Breast epithelium (tissue), 4 donors: ENCODE data around the gene SPINK9. TPM values are rescaled to one million over a fixed set of nuclear protein-coding genes. Genes with fewer than 3 reads are reported as not detected.

Experiments used
- DNase-seq, 2 donors: peaks; one replicate each; pipeline ENCODE4 v3.0.0-alpha.2; 2019; ENCODE audit warnings: low spot score in 2 of 2
- H3K27ac ChIP-seq, 2 donors: fragments of 200-600 bp; sonication (generic) in 1 of 2; one replicate each; pipeline ENCODE4 v1.5.1; 2016 to 2019; ENCODE audit warnings: mild to moderate bottlenecking in 1 of 2
- H3K27me3 ChIP-seq, 2 donors: fragments of 200-600 bp; sonication (generic) in 1 of 2; one replicate each; pipeline versions ENCODE4 v1.5.1 to v1.6.0; 2017 to 2019; ENCODE audit warnings: control low read depth in 1 of 2, mild to moderate bottlenecking in 1 of 2
- H3K36me3 ChIP-seq: fragments of 200-600 bp; one replicate; pipeline ENCODE4 v1.5.1; 2019
- H3K4me1 ChIP-seq, 2 donors: fragments of 200-600 bp; sonication (generic); one replicate each; pipeline ENCODE4 v1.5.1; 2016 to 2019; ENCODE audit warnings: control low read depth in 1 of 2
- H3K4me3 ChIP-seq, 3 donors: fragments of 200-600 bp; sonication (generic); 1 replicate in 2 of 3; 2 replicates in 1 of 3; pipeline ENCODE4 v1.5.1; 2016 to 2019; ENCODE audit warnings: mild to moderate bottlenecking in 3 of 3, moderate library complexity in 2 of 3
- H3K9me3 ChIP-seq, 2 donors: fragments of 200-600 bp; sonication (generic) in 1 of 2; one replicate each; pipeline ENCODE4 v1.5.1; 2016 to 2019; ENCODE audit warnings: control low read depth in 1 of 2
- CTCF ChIP-seq, 3 donors: fragments of 450-650 bp; IDR thresholded peaks; one replicate each; pipeline ENCODE4 v1.5.1; 2016 to 2017; ENCODE audit warnings: antibody characterized with exemption in 3 of 3, mild to moderate bottlenecking in 3 of 3, moderate library complexity in 3 of 3
- POLR2A ChIP-seq: fragments of 450-650 bp; IDR thresholded peaks from one replicate; pipeline ENCODE4 v1.6.1; 2016; ENCODE audit warnings: antibody characterized with exemption, mild to moderate bottlenecking, moderate library complexity
- POLR2AphosphoS5 ChIP-seq, 3 donors: sonication (generic); formaldehyde crosslinking; IDR thresholded peaks; one replicate each; pipeline ENCODE4 v1.6.1; 2017; ENCODE audit warnings: antibody characterized with exemption in 3 of 3
- intact Hi-C: fragments of 100-400 bp; cut with DNase I; formaldehyde crosslinking; loops from one replicate; pipeline ENCODE4 v1.15.1; 2023; ENCODE audit warnings: low total_unique reads
- total RNA-seq, 3 donors: library from RNA; depleted of rRNA; stranded (reverse); fragments of >200 nt; gene quantifications; one replicate each; pipeline ENCODE4 v1.1.0, GENCODE V29; 2016

Gene SPINK9
- total RNA-seq, 3 donors from 2014 or later: not detected

- intact Hi-C loops: no loop called here
- no peak overlapping the region for H3K4me3 ChIP-seq
- H3K27me3 ChIP-seq: no peaks in the 10 kb centered on the region
- no peak for DNase-seq
- no peak overlapping the region for H3K27ac ChIP-seq
- no peaks in the 10 kb centered on the region for H3K9me3 ChIP-seq
- H3K4me1 ChIP-seq: no peaks in the 10 kb centered on the region
- TF ChIP-seq POLR2AphosphoS5 (IDR thresholded peaks at IDR 0.05) (no peak), POLR2A (no peak), CTCF (IDR thresholded peaks at IDR 0.05) (no peak)
- H3K36me3 ChIP-seq: peaks cover 3% of the 10 kb centered on the region
Measured at GRCh38 chr5:148343603-148344487, 8.5 kb downstream of the SPINK9 start.

- Histone ChIP-seq H3K27me3 (no peaks in the 10 kb centered on the region), H3K9me3 (no peaks in the 10 kb centered on the region), H3K36me3 (no peaks in the 10 kb centered on the region), H3K4me1 (no peaks in the 10 kb centered on the region), H3K4me3 (no peak overlapping the region), H3K27ac (no peak overlapping the region)
- DNase-seq: no peak
- intact Hi-C loops: no loop called here
- TF ChIP-seq POLR2AphosphoS5 (IDR thresholded peaks at IDR 0.05): no peak
- no peak for TF ChIP-seq CTCF (IDR thresholded peaks at IDR 0.05)
- TF ChIP-seq POLR2A: no peak
Measured at GRCh38 chr5:148347706-148348105, 12.3 kb downstream of the SPINK9 start.

GRCh38 chr5:148352696-148353095 is 17.3 kb downstream of the SPINK9 start:
- intact Hi-C loops: no loop called here
- Histone ChIP-seq H3K9me3 (no peaks in the 10 kb centered on the region), H3K4me1 (no peaks in the 10 kb centered on the region), H3K36me3 (no peaks in the 10 kb centered on the region), H3K27ac (no peak overlapping the region), H3K4me3 (no peak overlapping the region), H3K27me3 (no peaks in the 10 kb centered on the region)
- TF ChIP-seq POLR2AphosphoS5 (IDR thresholded peaks at IDR 0.05) (no peak), CTCF (IDR thresholded peaks at IDR 0.05) (no peak), POLR2A (no peak)
- no peak for DNase-seq

- Histone ChIP-seq H3K9me3 (no peaks in the 10 kb centered on the region), H3K4me1 (no peaks in the 10 kb centered on the region), H3K27me3 (no peaks in the 10 kb centered on the region), H3K4me3 (no peak overlapping the region), H3K27ac (no peak overlapping the region), H3K36me3 (no peaks in the 10 kb centered on the region)
- DNase-seq: no peak
- TF ChIP-seq POLR2A (no peak), CTCF (IDR thresholded peaks at IDR 0.05) (no peak), POLR2AphosphoS5 (IDR thresholded peaks at IDR 0.05) (no peak)
- intact Hi-C loops: no loop called here
Measured at GRCh38 chr5:148353634-148354033, 18.3 kb downstream of the SPINK9 start.

- H3K9me3 ChIP-seq: peaks cover 0 to 8% of the 10 kb centered on the region in 2 donors
- TF ChIP-seq POLR2A: no peak
- no peak for TF ChIP-seq POLR2AphosphoS5 (IDR thresholded peaks at IDR 0.05)
- TF ChIP-seq CTCF (IDR thresholded peaks at IDR 0.05): no peak
- intact Hi-C loops: no loop called here
- H3K27ac ChIP-seq: no peak overlapping the region
- DNase-seq: no peak
- H3K27me3 ChIP-seq: no peaks in the 10 kb centered on the region
- H3K4me1 ChIP-seq: no peaks in the 10 kb centered on the region
- H3K4me3 ChIP-seq: no peak overlapping the region
- no peaks in the 10 kb centered on the region for H3K36me3 ChIP-seq
Measured at GRCh38 chr5:148364343-148364742, 29.0 kb downstream of the SPINK9 start.
